ENCODE data around the gene XRCC4. TPM values are rescaled to one million over a fixed set of nuclear protein-coding genes. Genes with fewer than 3 reads are reported as not detected.

Gene XRCC4
- total and polyA plus RNA-seq, 2 of the 13 experiments (the other 11 are each of a cell fraction or from before 2014, with no cell fraction given): 2.8 to 12.6 TPM

DNA sequence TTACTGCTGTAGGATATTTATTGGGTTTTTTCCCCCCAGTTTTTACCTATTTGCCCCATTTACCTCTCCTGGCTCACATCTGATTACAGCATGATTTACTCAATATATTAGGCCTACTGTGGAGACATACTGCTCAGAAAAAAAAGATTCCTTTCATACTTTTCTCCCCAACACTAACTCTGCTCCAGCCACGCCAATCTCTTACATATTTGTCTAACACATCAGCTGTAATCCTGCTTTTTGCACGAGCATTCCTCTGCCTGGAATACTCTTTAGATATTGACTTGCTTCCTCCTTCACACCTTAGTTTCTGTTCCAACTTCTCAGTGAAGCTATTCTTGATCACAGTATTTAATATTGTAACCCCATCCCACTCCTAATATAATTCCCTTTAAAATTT is 236.1 kb downstream of the XRCC4 start:
- 49% methylated on average over 2 of the region's 2 CpGs for WGBS (ENCODE audit: low lambda C conversion rate)
- TF ChIP-seq ZFP90 (CRISPR knock-in tag; IDR thresholded peaks at IDR 0.05; ENCODE audit: borderline replicate concordance) (no peak), TEAD2 (CRISPR knock-in tag; IDR thresholded peaks at IDR 0.05) (no peak)
- DNase-seq (ENCODE audit: low spot score) (no peak), FAIRE-seq (no peak), ATAC-seq (no peak)
- no TSS peak for BruUV-seq (replicated peaks)
- Histone ChIP-seq H3K9ac (ENCODE audit: insufficient read depth, low read depth, low read length) (no peak overlapping the region), H3K79me2 (ENCODE audit: insufficient read depth, low read length) (no peaks in the 10 kb centered on the region), H3K27me3 (ENCODE audit: control insufficient read depth in 1 of 2, insufficient read depth in 2 of 2, low read length in 2 of 2) (no peaks in the 10 kb centered on the region), H2AFZ (ENCODE audit: low read length) (no peak overlapping the region), H3K4me3 (replicated peaks in 1 of 3; ENCODE audit: insufficient read depth in 1 of 3, low read depth in 2 of 3, low read length in 3 of 3) (no peak overlapping the region), H3K36me3 (replicated peaks in 1 of 2; ENCODE audit: control insufficient read depth in 1 of 2, insufficient read depth in 2 of 2, low read length in 2 of 2) (no peaks in the 10 kb centered on the region), H3K4me2 (ENCODE audit: low read depth, low read length) (no peak overlapping the region), H4K20me1 (ENCODE audit: insufficient read depth, low read length) (no peaks in the 10 kb centered on the region), H3K27ac (ENCODE audit: extremely low read length, insufficient read depth, low read length) (no peak overlapping the region), H3K9me3 (ENCODE audit: low read length) (peaks cover 5% of the 10 kb centered on the region; the same call in 1 of the 2 replicates), H3K4me1 (ENCODE audit: insufficient read depth, low read length) (no peaks in the 10 kb centered on the region)
- POLR2A ChIA-PET: no interaction called here
- CTCF ChIA-PET (ENCODE audit: low intra/inter-chr PET ratio, low total read pairs): no interaction called here
- intact Hi-C loops (cut with micrococcal nuclease; ENCODE audit: unreplicated experiment) (no loop called here), in situ Hi-C loops (cut with HindIII; ENCODE audit: extremely low pct_ligation_motif_present, low pct_unique_long_range_greater_than_20kb) (no loop called here)

DNA sequence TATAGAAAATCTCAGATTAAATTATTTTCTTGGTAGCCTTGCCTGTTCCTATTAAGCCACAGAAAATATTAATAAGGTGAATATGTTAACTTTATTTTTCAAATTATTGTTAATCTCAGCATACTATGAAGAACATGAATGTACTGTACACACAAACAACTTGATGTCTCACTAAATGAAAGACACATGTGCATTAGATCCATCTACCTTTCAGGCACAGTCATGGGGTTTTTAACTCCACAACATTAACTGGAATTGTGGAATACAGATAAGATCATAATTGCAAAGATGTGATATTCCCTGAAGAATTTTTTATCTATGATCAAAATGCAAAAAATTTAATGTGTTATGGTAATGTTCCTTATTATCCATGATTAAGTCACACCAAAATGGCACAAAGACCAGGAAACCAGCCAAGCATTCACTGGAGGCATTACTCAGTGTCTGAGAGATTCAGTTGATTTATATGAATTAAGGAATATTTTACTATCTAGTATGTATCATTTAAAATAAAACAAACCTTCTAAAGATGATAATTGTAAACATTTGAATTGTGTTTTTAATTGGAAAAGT is 244.2 kb downstream of the XRCC4 start:
- no peak for DNase-seq (ENCODE audit: low spot score)
- no peaks in the 10 kb centered on the region for H3K27me3 ChIP-seq (ENCODE audit: control insufficient read depth in 1 of 2, insufficient read depth in 2 of 2, low read length in 2 of 2)
- no peaks in the 10 kb centered on the region for H3K9me3 ChIP-seq (ENCODE audit: low read length)
- no peaks in the 10 kb centered on the region for H4K20me1 ChIP-seq (ENCODE audit: insufficient read depth, low read length)
- FAIRE-seq: no peak
- in situ Hi-C loops (cut with HindIII; ENCODE audit: extremely low pct_ligation_motif_present, low pct_unique_long_range_greater_than_20kb) (no loop called here), intact Hi-C loops (cut with micrococcal nuclease; ENCODE audit: unreplicated experiment) (no loop called here)
- no peak overlapping the region for H2AFZ ChIP-seq (ENCODE audit: low read length)
- no peaks in the 10 kb centered on the region for H3K36me3 ChIP-seq (replicated peaks in 1 of 2; ENCODE audit: control insufficient read depth in 1 of 2, insufficient read depth in 2 of 2, low read length in 2 of 2)
- no peaks in the 10 kb centered on the region for H3K79me2 ChIP-seq (ENCODE audit: insufficient read depth, low read length)
- no TSS peak for BruUV-seq (replicated peaks)
- H3K4me3 ChIP-seq (replicated peaks in 1 of 3; ENCODE audit: insufficient read depth in 1 of 3, low read depth in 2 of 3, low read length in 3 of 3): no peak overlapping the region
- no peak for ATAC-seq
- CTCF ChIA-PET (ENCODE audit: low intra/inter-chr PET ratio, low total read pairs): no interaction called here
- no peak for TF ChIP-seq NFRKB (IDR thresholded peaks at IDR 0.05)
- no peak for TF ChIP-seq ZNF547 (CRISPR knock-in tag; IDR thresholded peaks at IDR 0.05)
- no peak for TF ChIP-seq MAFF (IDR thresholded peaks at IDR 0.05; ENCODE audit: low read depth, low read length)
- TF ChIP-seq, protein P1, sequence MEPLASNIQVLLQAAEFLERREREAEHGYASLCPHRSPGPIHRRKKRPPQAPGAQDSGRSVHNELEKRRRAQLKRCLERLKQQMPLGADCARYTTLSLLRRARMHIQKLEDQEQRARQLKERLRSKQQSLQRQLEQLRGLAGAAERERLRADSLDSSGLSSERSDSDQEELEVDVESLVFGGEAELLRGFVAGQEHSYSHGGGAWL (CRISPR knock-in tag; IDR thresholded peaks at IDR 0.05): no peak
- no peak for TF ChIP-seq IKZF1 (IDR thresholded peaks at IDR 0.05)
- no peak for TF ChIP-seq TRIM24 (CRISPR knock-in tag; IDR thresholded peaks at IDR 0.05)
- no peak for TF ChIP-seq KAT7 (CRISPR knock-in tag; IDR thresholded peaks at IDR 0.05; ENCODE audit: borderline replicate concordance)
- no peak for TF ChIP-seq ZFAT (CRISPR knock-in tag; conservative IDR thresholded peaks at IDR 0.05)
- TF ChIP-seq KDM2A (CRISPR knock-in tag; IDR thresholded peaks at IDR 0.05; ENCODE audit: borderline replicate concordance, low read depth): no peak
- TF ChIP-seq, protein P2, sequence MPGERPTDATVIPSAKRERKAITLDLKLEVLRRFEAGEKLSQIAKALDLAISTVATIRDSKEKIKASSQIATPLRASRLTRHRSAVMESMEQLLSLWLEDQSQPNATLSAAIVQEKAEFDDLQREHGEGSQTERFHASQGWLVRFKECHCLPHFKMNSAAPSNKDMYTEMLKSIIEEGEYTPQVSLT (CRISPR knock-in tag; IDR thresholded peaks at IDR 0.05; ENCODE audit: borderline replicate concordance, low read depth): no peak
- TF ChIP-seq ZNF460 (CRISPR knock-in tag; IDR thresholded peaks at IDR 0.05; ENCODE audit: borderline replicate concordance): no peak
- TF ChIP-seq MIXL1 (CRISPR knock-in tag; IDR thresholded peaks at IDR 0.05): no peak
- POLR2A ChIA-PET: no interaction called here
- H3K27ac ChIP-seq (ENCODE audit: extremely low read length, insufficient read depth, low read length): no peak overlapping the region
- H3K4me1 ChIP-seq (ENCODE audit: insufficient read depth, low read length): no peaks in the 10 kb centered on the region
- H3K4me2 ChIP-seq (ENCODE audit: low read depth, low read length): no peak overlapping the region
- H3K9ac ChIP-seq (ENCODE audit: insufficient read depth, low read depth, low read length): no peak overlapping the region
